Transverse colon (tissue), 4 donors: ENCODE measurements around the gene UBE2F.

Source experiments
- EP300 ChIP-seq: sonication (generic); formaldehyde crosslinking; IDR thresholded peaks from one replicate; pipeline ENCODE4 v1.6.1; 2017; ENCODE audit warnings: antibody characterized with exemption, low read depth
- POLR2A ChIP-seq: fragments of 450-650 bp; IDR thresholded peaks from one replicate; pipeline ENCODE4 v1.6.1; 2016; ENCODE audit warnings: antibody characterized with exemption, mild to moderate bottlenecking, moderate library complexity
- POLR2AphosphoS5 ChIP-seq, 3 donors: sonication (generic); formaldehyde crosslinking; IDR thresholded peaks; one replicate each; pipeline ENCODE4 v1.6.1; 2016; ENCODE audit warnings: antibody characterized with exemption in 3 of 3
- TF ChIP-seq, protein P1 (sequence below), 5 experiments: fragments of 200-600 bp in 3 of 5; fragments of 450-650 bp in 2 of 5; sonication (generic) in 3 of 5; IDR thresholded peaks; 1 replicate in 2 of 5; 2 replicates in 3 of 5; pipeline ENCODE4 v1.5.1; 2016 to 2017; ENCODE audit warnings: antibody characterized with exemption in 5 of 5, inconsistent platforms in 3 of 5, mild to moderate bottlenecking in 2 of 5, moderate library complexity in 1 of 5

DNA sequence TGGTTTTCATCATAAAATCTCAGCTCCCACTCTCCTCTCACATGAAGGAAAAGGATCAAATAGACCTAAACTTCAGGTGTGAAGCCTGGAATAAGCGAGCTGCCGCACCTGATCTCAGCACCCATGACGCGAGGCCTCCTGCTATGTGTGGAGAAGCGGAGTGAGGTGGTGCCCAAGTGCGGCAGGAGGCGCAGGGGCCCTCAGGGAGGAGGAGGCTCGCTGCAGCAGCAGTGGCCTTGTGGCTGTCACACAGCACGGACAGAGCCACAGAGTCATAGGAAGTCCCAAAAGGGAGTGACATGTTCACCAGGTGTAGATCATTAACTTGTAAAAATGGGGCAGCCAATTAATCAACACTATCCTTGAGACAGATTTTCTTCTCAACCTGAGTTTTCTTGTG is 103.1 kb downstream of the UBE2F start:
- TF ChIP-seq POLR2AphosphoS5 (IDR thresholded peaks at IDR 0.05), result no peak
- TF ChIP-seq POLR2A, result no peak
- TF ChIP-seq, protein P1, sequence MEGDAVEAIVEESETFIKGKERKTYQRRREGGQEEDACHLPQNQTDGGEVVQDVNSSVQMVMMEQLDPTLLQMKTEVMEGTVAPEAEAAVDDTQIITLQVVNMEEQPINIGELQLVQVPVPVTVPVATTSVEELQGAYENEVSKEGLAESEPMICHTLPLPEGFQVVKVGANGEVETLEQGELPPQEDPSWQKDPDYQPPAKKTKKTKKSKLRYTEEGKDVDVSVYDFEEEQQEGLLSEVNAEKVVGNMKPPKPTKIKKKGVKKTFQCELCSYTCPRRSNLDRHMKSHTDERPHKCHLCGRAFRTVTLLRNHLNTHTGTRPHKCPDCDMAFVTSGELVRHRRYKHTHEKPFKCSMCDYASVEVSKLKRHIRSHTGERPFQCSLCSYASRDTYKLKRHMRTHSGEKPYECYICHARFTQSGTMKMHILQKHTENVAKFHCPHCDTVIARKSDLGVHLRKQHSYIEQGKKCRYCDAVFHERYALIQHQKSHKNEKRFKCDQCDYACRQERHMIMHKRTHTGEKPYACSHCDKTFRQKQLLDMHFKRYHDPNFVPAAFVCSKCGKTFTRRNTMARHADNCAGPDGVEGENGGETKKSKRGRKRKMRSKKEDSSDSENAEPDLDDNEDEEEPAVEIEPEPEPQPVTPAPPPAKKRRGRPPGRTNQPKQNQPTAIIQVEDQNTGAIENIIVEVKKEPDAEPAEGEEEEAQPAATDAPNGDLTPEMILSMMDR (IDR thresholded peaks at IDR 0.05), result no peak
- TF ChIP-seq EP300, result no peak
